Heart left ventricle (tissue), 16 donors: ENCODE results near the gene SNX2. TPM values are rescaled to one million over a fixed set of nuclear protein-coding genes. Genes with fewer than 3 reads are reported as not detected.

Experiments used
- ATAC-seq, 4 donors: fragments of 200-7000 bp; cut with Tn5 transposase; one replicate each; pipeline ENCODE4 v1.9.1; 2020 to 2022; ENCODE audit warnings: moderate library complexity in 4 of 4, mild to moderate bottlenecking in 3 of 4, moderate number of reproducible peaks in 1 of 4
- DNase-seq, 5 donors: peaks; one replicate each; pipeline ENCODE4 v3.0.0-alpha.2; 2020
- H3K27ac ChIP-seq, 12 donors: fragments of 200-600 bp; sonication (generic) in 4 of 12; one replicate each; pipeline versions ENCODE4 v1.5.0 to v1.8.0; 2016 to 2022; ENCODE audit warnings: mild to moderate bottlenecking in 2 of 12
- H3K27me3 ChIP-seq, 9 donors: fragments of 200-600 bp; sonication (generic) in 2 of 9; one replicate each; pipeline versions ENCODE4 v1.5.1 to v1.8.0; 2016 to 2022; ENCODE audit warnings: mild to moderate bottlenecking in 3 of 9
- H3K36me3 ChIP-seq, 9 donors: fragments of 200-600 bp; sonication (generic) in 2 of 9; one replicate each; pipeline versions ENCODE4 v1.5.0 to v1.8.0; 2018 to 2022; ENCODE audit warnings: mild to moderate bottlenecking in 2 of 9
- H3K4me1 ChIP-seq, 12 donors: fragments of 200-600 bp; sonication (generic) in 4 of 12; one replicate each; pipeline versions ENCODE4 v1.5.0 to v1.8.0; 2016 to 2022; ENCODE audit warnings: mild to moderate bottlenecking in 3 of 12
- H3K4me3 ChIP-seq, 12 donors: fragments of 200-600 bp; sonication (generic) in 4 of 12; one replicate each; pipeline versions ENCODE4 v1.5.0 to v1.8.0; 2017 to 2022; ENCODE audit warnings: mild to moderate bottlenecking in 9 of 12, moderate library complexity in 4 of 12
- H3K9me3 ChIP-seq, 12 donors: fragments of 200-600 bp; sonication (generic) in 4 of 12; one replicate each; pipeline versions ENCODE4 v1.5.0 to v1.8.0; 2016 to 2022; ENCODE audit warnings: mild to moderate bottlenecking in 1 of 12
- CTCF ChIP-seq, 12 donors: fragments of 200-600 bp; sonication (generic) in 4 of 12; IDR thresholded peaks; one replicate each; pipeline versions ENCODE4 v1.5.0 to v1.8.0; 2018 to 2022; ENCODE audit warnings: antibody characterized with exemption in 12 of 12, mild to moderate bottlenecking in 5 of 12
- POLR2A ChIP-seq, 2 donors: fragments of 450-650 bp; IDR thresholded peaks; one replicate each; pipeline ENCODE4 v1.6.1; 2017; ENCODE audit warnings: antibody characterized with exemption in 2 of 2, mild to moderate bottlenecking in 2 of 2, moderate library complexity in 2 of 2
- WGBS, 4 donors: extraction: QIAGEN DNeasy Blood & Tissue Kit in 2 of 4; methylation state at CpG; one replicate each; pipeline versions ENCODE4 v1.1.5 to v1.1.7; 2013 to 2018; 5-methylcytosine and 5-hydroxymethylcytosine counted together
- intact Hi-C, 10 donors: fragments of 100-400 bp; cut with DNase I; formaldehyde crosslinking; loops; one replicate each; pipeline versions ENCODE4 v1.11.1 to v1.14.2; 2022
- long read RNA-seq, 3 donors: library from polyadenylated mRNA; unstranded; transcript quantifications; one replicate each; pipeline ENCODE4 v2.0.0, GENCODE V29; 2020 to 2021
- polyA plus RNA-seq, 2 donors: library from polyadenylated mRNA; stranded (reverse); fragments of 200-250 nt; gene quantifications; one replicate each; pipeline ENCODE4 v1.2.3, GENCODE V29; 2013
- total RNA-seq, 9 donors: library from RNA; depleted of rRNA in 2 of 9; stranded (reverse); fragments of >200 nt in 2 of 9; fragmentation: NEBNext Ultra II Directional in 3 of 9; extraction: Animal tissue kit (Norgen Biotek cat#: 25700) in 3 of 9; gene quantifications; one replicate each; pipeline versions ENCODE4 v1.1.0 to v1.2.4, GENCODE V29; 2016 to 2023
- donor health status: ischemic (EF 13 %, LVEDD 7.1; RV severe dilation, severe dysfunction).
- donor health status: healthy with polysubstance abuse.
- donor health status: DM: no; HTN: yes; CAD: no.
- donor health status: DM: no; HTN: no; CAD: no.
- donor health status: ischemic (EF 25% LVEDD 6.9; RV normal size, moderate dysfunction).
- donor health status: ischemic (EF 25% LVEDD 5.7; RV mildly dilated, moderate dysfunction).
- donor health status: healthy.
- donor health status: DM: yes; HTN: yes; CAD: no.
- donor health status: ischemic (EF 35%, LVEDD 5.7; RV mildly dilated, moderate dysfunction).
- donor health status: nonischemic (EF 11% LVEDD 7.7; RV severe dilation, severe dysfunction).
- donor health status: DM: yes; HTN: yes; CAD: no.
- donor health status: PGD.
- donor health status: ischemic (EF 29% LVEDD 5.4; RV normal size, mild dysfunction).
- donor health status: nonischemic (EF 23%, LVEDD 6.1; RV moderate dilation, normal function).

The SNX2 gene
- total RNA-seq (10 to 100 TPM; 21.5 to 67.3 (median 35.7) TPM), polyA plus RNA-seq (10 to 100 TPM; 16.2 to 33.2 TPM)
- long read RNA-seq, donor 1, transcript SNX2-201 (15 exons, 2,128 nt): major isoform, 64 of 68 reads
- long read RNA-seq, donor 1, partial matches to known transcripts: 0 of 68 reads
- long read RNA-seq, donor 1, other reads (novel, unspliced or antisense): 4 of 68 reads
- long read RNA-seq, donor 2, transcript SNX2-201 (15 exons, 2,128 nt): major isoform, 192 of 223 reads
- long read RNA-seq, donor 2, partial matches to known transcripts: 18 of 223 reads
- long read RNA-seq, donor 2, other reads (novel, unspliced or antisense): 13 of 223 reads
- long read RNA-seq, donor 3, transcript SNX2-201 (15 exons, 2,128 nt): major isoform, 49 of 56 reads
- long read RNA-seq, donor 3, partial matches to known transcripts: 1 of 56 reads
- long read RNA-seq, donor 3, other reads (novel, unspliced or antisense): 6 of 56 reads

GRCh38 chr5:122774861-122775549 lies at the start of gene SNX2:
TSS of gene SNX2 (plus strand) at chr5:122775080. CDS start at chr5:122775104, 24 bp downstream.
- H3K4me1 ChIP-seq: peaks cover 4 to 60% (median 17%) of the 10 kb centered on the region in 12 donors
- H3K27ac ChIP-seq: peak within 1 kb of the TSS; percentile 33 to 94 (median 83)
- TF ChIP-seq CTCF (IDR thresholded peaks at IDR 0.05): peak in 6 of 12 donors; percentile 4 to 34 (median 18)
- TF ChIP-seq POLR2A (IDR thresholded peaks at IDR 0.05): peak in 1 of 2 donors; percentile 83
- peak within 1 kb of the TSS; percentile 71 to 97 (median 87) for H3K4me3 ChIP-seq
- 0% methylated on average over 28 to 67 of the region's 67 CpGs for WGBS, 4 donors
- H3K9me3 ChIP-seq: no peaks in the 10 kb centered on the region
- no peaks in the 10 kb centered on the region for H3K36me3 ChIP-seq
- peak; percentile 92 to 100 (median 98) for ATAC-seq
- DNase-seq: peak; percentile 95 to 98 (median 95)
- intact Hi-C loops: loop anchor here in 7 of 10 donors (2.0 to 10.0 kb wide), 5 partner anchors 67 to 260 kb away; partner anchors contain the start of genes SNX24 (in 5 of the 7) and PPIC (in 1 of the 7)
- H3K27me3 ChIP-seq: no peaks in the 10 kb centered on the region

GRCh38 chr5:122727112-122727541 lies 47.8 kb upstream of the SNX2 start:
- H3K4me3 ChIP-seq: no peak overlapping the region
- 51 to 65% (median 56%) methylated on average over 4 of the region's 4 CpGs for WGBS, 4 donors
- H3K27ac ChIP-seq: no peak overlapping the region
- DNase-seq: no peak
- TF ChIP-seq CTCF (IDR thresholded peaks at IDR 0.05) (no peak), POLR2A (IDR thresholded peaks at IDR 0.05) (no peak)
- H3K27me3 ChIP-seq: peaks cover 0 to 5% (median 0%) of the 10 kb centered on the region in 9 donors
- peak in 1 of 4 donors; percentile 26 for ATAC-seq
- H3K36me3 ChIP-seq: no peaks in the 10 kb centered on the region
- peaks cover 0 to 14% (median 0%) of the 10 kb centered on the region in 12 donors for H3K4me1 ChIP-seq
- H3K9me3 ChIP-seq: peaks cover 0 to 6% (median 0%) of the 10 kb centered on the region in 12 donors
- intact Hi-C loops: no loop called here

- no peak for TF ChIP-seq CTCF (IDR thresholded peaks at IDR 0.05)
- no peak for TF ChIP-seq POLR2A (IDR thresholded peaks at IDR 0.05)
- DNase-seq (no peak), ATAC-seq (no peak)
- no peaks in the 10 kb centered on the region for H3K27me3 ChIP-seq
- intact Hi-C loops: no loop called here
- WGBS, 4 donors: 76 to 91% (median 87%) methylated on average over 1 of the region's 1 CpG
- no peaks in the 10 kb centered on the region for H3K4me1 ChIP-seq
- H3K36me3 ChIP-seq: no peaks in the 10 kb centered on the region
- H3K27ac ChIP-seq: no peak overlapping the region
- no peak overlapping the region for H3K4me3 ChIP-seq
- H3K9me3 ChIP-seq: peaks cover 0 to 6% (median 0%) of the 10 kb centered on the region in 12 donors
Observed at GRCh38 chr5:122730037-122730436, 44.8 kb upstream of the SNX2 start.

GRCh38 chr5:122730456-122730855 lies 44.4 kb upstream of the SNX2 start:
- no peak overlapping the region for H3K27ac ChIP-seq
- intact Hi-C loops: no loop called here
- no peak for ATAC-seq

More at GRCh38 chr5:122730456-122730855, 44.4 kb upstream of the SNX2 start:
- Histone ChIP-seq H3K4me1 (no peaks in the 10 kb centered on the region), H3K4me3 (no peak overlapping the region), H3K36me3 (no peaks in the 10 kb centered on the region), H3K9me3 (peaks cover 0 to 6% (median 0%) of the 10 kb centered on the region in 12 donors), H3K27me3 (no peaks in the 10 kb centered on the region)
- WGBS, 4 donors: 92 to 97% (median 94%) methylated on average over 1 of the region's 1 CpG
- DNase-seq: no peak
- TF ChIP-seq POLR2A (IDR thresholded peaks at IDR 0.05) (no peak), CTCF (IDR thresholded peaks at IDR 0.05) (no peak)
